Measurements from ENCODE around the gene GRIK3. TPM values are rescaled to one million over a fixed set of nuclear protein-coding genes. Genes with fewer than 3 reads are reported as not detected.

The GRIK3 gene
- total and polyA plus RNA-seq, 7 donors, result 0.03 to 0.15 (median 0.04) TPM; not detected in 2

- no peak overlapping the region for H3K4me3 ChIP-seq
- TF ChIP-seq CTCF (IDR thresholded peaks at IDR 0.05), result no peak
- no peaks in the 10 kb centered on the region for H3K36me3 ChIP-seq (ENCODE audit: insufficient read depth in 1 of 2, low read depth in 1 of 2)
- no peaks in the 10 kb centered on the region for H3K4me1 ChIP-seq
- H3K27me3 ChIP-seq (ENCODE audit: insufficient read depth in 3 of 3, low read length in 2 of 3), result peaks cover 0 to 2% (median 0%) of the 10 kb centered on the region in 3 donors
- ATAC-seq, result no peak
- no peak for DNase-seq
- no peaks in the 10 kb centered on the region for H3K9me3 ChIP-seq
- H3K27ac ChIP-seq, result no peak overlapping the region
- intact Hi-C loops (cut with DNase I), result no loop called here
- 45 to 54% (median 52%) methylated on average over 2 of the region's 2 CpGs for WGBS, 3 donors
Measured at GRCh38 chr1:37076168-37076567, 41.9 kb upstream of the GRIK3 start.

GRCh38 chr1:37073854-37074379, 39.6 kb upstream of the GRIK3 start:
- DNase-seq, result no peak
- Histone ChIP-seq H3K9me3 (no peaks in the 10 kb centered on the region), H3K4me3 (no peak overlapping the region), H3K4me1 (no peaks in the 10 kb centered on the region), H3K27ac (no peak overlapping the region), H3K36me3 (ENCODE audit: insufficient read depth in 1 of 2, low read depth in 1 of 2) (no peaks in the 10 kb centered on the region), H3K27me3 (ENCODE audit: insufficient read depth in 3 of 3, low read length in 2 of 3) (peaks cover 0 to 3% (median 2%) of the 10 kb centered on the region in 3 donors)
- whole genome bisulfite sequencing, 3 donors, result 60 to 63% (median 62%) methylated on average over 9 of the region's 9 CpGs
- TF ChIP-seq CTCF (IDR thresholded peaks at IDR 0.05), result no peak
- intact Hi-C loops (cut with DNase I), result no loop called here
- ATAC-seq, result no peak

GRCh38 chr1:37073152-37073853, 39.0 kb upstream of the GRIK3 start:
- 37 to 43% (median 42%) methylated on average over 9 of the region's 9 CpGs for WGBS, 3 donors
- TF ChIP-seq CTCF (IDR thresholded peaks at IDR 0.05), result no peak
- H3K4me1 ChIP-seq, result no peaks in the 10 kb centered on the region
- no peak overlapping the region for H3K27ac ChIP-seq
- intact Hi-C loops (cut with DNase I), result no loop called here
- no peak overlapping the region for H3K4me3 ChIP-seq
- DNase-seq (no peak), ATAC-seq (no peak)
- H3K9me3 ChIP-seq, result no peaks in the 10 kb centered on the region
- peaks cover 0 to 6% (median 2%) of the 10 kb centered on the region in 3 donors for H3K27me3 ChIP-seq (ENCODE audit: insufficient read depth in 3 of 3, low read length in 2 of 3)
- no peaks in the 10 kb centered on the region for H3K36me3 ChIP-seq (ENCODE audit: insufficient read depth in 1 of 2, low read depth in 1 of 2)

GRCh38 chr1:37071829-37072228, 37.5 kb upstream of the GRIK3 start:
- no peak for DNase-seq
- intact Hi-C loops (cut with DNase I), result no loop called here
- WGBS, 3 donors, result 63 to 70% (median 66%) methylated on average over 7 of the region's 7 CpGs

More at GRCh38 chr1:37071829-37072228, 37.5 kb upstream of the GRIK3 start:
- no peak for ATAC-seq
- Histone ChIP-seq H3K4me1 (no peaks in the 10 kb centered on the region), H3K36me3 (ENCODE audit: insufficient read depth in 1 of 2, low read depth in 1 of 2) (no peaks in the 10 kb centered on the region), H3K27ac (no peak overlapping the region), H3K4me3 (no peak overlapping the region), H3K27me3 (ENCODE audit: insufficient read depth in 3 of 3, low read length in 2 of 3) (peaks cover 0 to 14% (median 2%) of the 10 kb centered on the region in 3 donors), H3K9me3 (no peaks in the 10 kb centered on the region)
- no peak for TF ChIP-seq CTCF (IDR thresholded peaks at IDR 0.05)
